GM18951 (cell line): Measurements from ENCODE around the gene SHANK3.

Source experiments
- POLR2A ChIP-seq: IDR thresholded peaks from 4 replicates; pipeline ENCODE4 v1.6.1; 2011; ENCODE audit warnings: mild to moderate bottlenecking; ENCODE audit not compliant: insufficient read length, insufficient read depth; ENCODE audit errors: extremely low read depth
- in situ Hi-C: fragments of 300-500 bp; cut with MboI; formaldehyde crosslinking; loops from one replicate; pipeline ENCODE4 v1.12.0; 2022; ENCODE audit warnings: low sequenced_read_pairs, mixed read lengths, inconsistent platforms; ENCODE audit not compliant: unreplicated experiment

The SHANK3 gene

GRCh38 chr22:50677493-50678217 is 5.0 kb downstream of the SHANK3 start:
- in situ Hi-C loops = no loop called here
- no peak for TF ChIP-seq POLR2A

GRCh38 chr22:50678218-50678650 is 5.6 kb downstream of the SHANK3 start:
- no peak for TF ChIP-seq POLR2A
- in situ Hi-C loops = no loop called here

- TF ChIP-seq POLR2A = no peak
- in situ Hi-C loops = no loop called here
Observed at GRCh38 chr22:50678651-50679521, 6.3 kb downstream of the SHANK3 start.

GRCh38 chr22:50683086-50683993 is 10.7 kb downstream of the SHANK3 start:
- in situ Hi-C loops = no loop called here
- no peak for TF ChIP-seq POLR2A

GRCh38 chr22:50683994-50684371 is 11.4 kb downstream of the SHANK3 start:
- in situ Hi-C loops = no loop called here
- no peak for TF ChIP-seq POLR2A

DNA sequence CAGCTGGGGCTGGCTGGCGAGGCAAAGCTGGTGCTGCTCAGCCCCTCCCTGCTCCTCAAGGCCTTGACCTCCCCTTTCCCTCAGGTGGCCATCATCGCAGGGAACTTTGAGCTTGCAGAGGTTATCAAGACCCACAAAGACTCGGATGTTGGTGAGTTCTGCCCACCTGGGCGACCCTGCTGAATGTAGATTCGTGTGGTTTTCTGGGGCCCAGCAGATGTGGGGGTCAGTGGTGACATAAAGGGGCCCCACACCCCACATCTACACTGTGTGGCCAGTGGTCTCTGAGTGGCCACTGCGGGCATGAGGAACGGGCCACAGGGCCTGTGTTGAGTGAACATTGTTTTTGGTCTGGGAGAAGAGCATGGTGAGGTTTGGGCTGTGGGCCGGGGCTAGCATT is 11.9 kb downstream of the SHANK3 start:
- TF ChIP-seq POLR2A = no peak
- in situ Hi-C loops = no loop called here

GRCh38 chr22:50684986-50685385 is 12.4 kb downstream of the SHANK3 start:
- no peak for TF ChIP-seq POLR2A
- in situ Hi-C loops = no loop called here

GRCh38 chr22:50686794-50687193 is 14.2 kb downstream of the SHANK3 start:
- no peak for TF ChIP-seq POLR2A

GRCh38 chr22:50687829-50688228 is 15.2 kb downstream of the SHANK3 start:
- in situ Hi-C loops = no loop called here
- TF ChIP-seq POLR2A = no peak

More at GRCh38 chr22:50686794-50687193, 14.2 kb downstream of the SHANK3 start:
- in situ Hi-C loops = no loop called here

DNA sequence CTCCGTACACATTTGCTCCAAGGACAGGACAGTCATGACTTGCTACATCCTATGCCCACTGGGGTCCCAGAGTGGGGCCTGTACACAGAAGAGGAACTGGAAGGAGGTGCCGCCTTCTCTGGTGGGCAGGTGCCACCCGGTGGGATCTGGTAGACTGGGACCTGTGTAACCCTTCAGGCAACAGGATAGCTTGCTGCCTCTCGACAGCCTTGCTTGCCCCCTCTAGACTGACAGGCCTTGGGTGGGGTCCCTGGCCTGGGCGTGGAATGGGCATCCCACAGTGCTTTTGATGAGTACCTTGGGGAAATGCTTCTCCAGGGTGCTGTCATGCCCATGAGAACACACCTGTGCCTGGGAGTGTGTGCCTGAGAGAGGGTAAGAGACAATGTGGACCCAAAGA is 15.8 kb downstream of the SHANK3 start:
- in situ Hi-C loops = no loop called here
- no peak for TF ChIP-seq POLR2A

- TF ChIP-seq POLR2A = no peak
- in situ Hi-C loops = no loop called here
Observed at GRCh38 chr22:50691521-50691920, 18.9 kb downstream of the SHANK3 start.

DNA sequence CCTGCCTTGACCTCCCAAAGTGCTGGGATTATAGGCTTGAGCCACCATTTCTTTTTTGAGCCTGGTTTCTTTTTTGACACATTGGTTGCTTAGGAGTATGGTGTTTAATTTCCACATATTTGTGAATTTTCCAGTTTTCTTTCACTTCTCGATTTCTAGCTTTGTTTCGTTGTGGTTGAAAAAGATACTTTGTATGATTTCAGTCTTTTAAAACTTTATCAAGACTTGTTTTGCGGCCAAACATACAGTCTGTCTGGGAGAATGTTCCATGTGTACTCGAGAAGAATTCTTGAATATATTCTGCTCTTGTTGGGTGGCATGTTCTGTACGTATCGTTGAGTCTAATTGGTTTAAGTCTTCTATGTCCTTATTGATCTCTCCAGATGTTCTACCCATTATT is 20.8 kb downstream of the SHANK3 start:
- in situ Hi-C loops = no loop called here
- no peak for TF ChIP-seq POLR2A

- in situ Hi-C loops = no loop called here
- no peak for TF ChIP-seq POLR2A
Observed at GRCh38 chr22:50694099-50694605, 21.5 kb downstream of the SHANK3 start.
